HepG2 (cell line): ENCODE data around the gene KLHL11. TPM values are rescaled to one million over a fixed set of nuclear protein-coding genes. Genes with fewer than 3 reads are reported as not detected.
A peak's percentile ranks its signal among the peaks of the same experiment; 100 is the strongest.

Experiments used
- ARID5B ChIP-seq: IDR thresholded peaks from 2 replicates; pipeline ENCODE4 v1.4.0; 2020; ENCODE audit warnings: mild to moderate bottlenecking, missing genetic modification reagents
- CCAR2 ChIP-seq: fragments of 200-400 bp; formaldehyde crosslinking; optimal IDR thresholded peaks from 2 replicates; pipeline ENCODE3; 2018; ENCODE audit warnings: low read depth, mild to moderate bottlenecking, low read length, moderate library complexity
- GATAD2A ChIP-seq: IDR thresholded peaks from 2 replicates; pipeline ENCODE4 v1.6.1; 2016
- HBP1 ChIP-seq: IDR thresholded peaks from 2 replicates; pipeline ENCODE4 v1.6.1; 2016; ENCODE audit warnings: low read depth, control low read depth
- IRX3 ChIP-seq: sonication (generic); formaldehyde crosslinking; IDR thresholded peaks from 2 replicates; pipeline ENCODE4 v1.8.1; 2023; ENCODE audit warnings: mild to moderate bottlenecking, low read depth, missing genetic modification reagents, borderline replicate concordance
- KDM3A ChIP-seq: IDR thresholded peaks from 2 replicates; pipeline ENCODE4 v1.6.1; 2018; ENCODE audit warnings: low read depth, missing compliant biosample characterization
- NCOR1 ChIP-seq: fragments of 200-600 bp; sonication (generic); IDR thresholded peaks from 2 replicates; pipeline ENCODE4 v1.7.0; 2017; ENCODE audit warnings: antibody characterized with exemption, low read length, borderline replicate concordance
- PATZ1 ChIP-seq: sonication (generic); formaldehyde crosslinking; IDR thresholded peaks from 2 replicates; pipeline ENCODE4 v1.4.0; 2020; ENCODE audit warnings: missing genetic modification reagents
- REXO4 ChIP-seq: sonication (generic); formaldehyde crosslinking; IDR thresholded peaks from 2 replicates; pipeline ENCODE4 v1.8.0; 2022; ENCODE audit warnings: missing genetic modification reagents, mild to moderate bottlenecking, borderline replicate concordance
- SAP130 ChIP-seq: IDR thresholded peaks from 2 replicates; pipeline ENCODE4 v1.6.1; 2016; ENCODE audit warnings: low read depth
- ZNF263 ChIP-seq: sonication (generic); formaldehyde crosslinking; IDR thresholded peaks from 2 replicates; pipeline ENCODE4 v1.4.0; 2020; ENCODE audit warnings: missing genetic modification reagents
- ZNF274 ChIP-seq: sonication (generic); formaldehyde crosslinking; IDR thresholded peaks from 2 replicates; pipeline ENCODE4 v1.5.1; 2020; ENCODE audit warnings: mild to moderate bottlenecking, missing genetic modification reagents
- ZNF275 ChIP-seq: sonication (generic); formaldehyde crosslinking; IDR thresholded peaks from 2 replicates; pipeline ENCODE4 v1.8.0; 2022; ENCODE audit warnings: missing genetic modification reagents, mild to moderate bottlenecking, inconsistent platforms, borderline replicate concordance
- ZNF276 ChIP-seq: sonication (generic); formaldehyde crosslinking; IDR thresholded peaks from 2 replicates; pipeline ENCODE4 v1.4.0; 2020; ENCODE audit warnings: mild to moderate bottlenecking, low read depth, missing genetic modification reagents
- ZNF556 ChIP-seq: sonication (generic); formaldehyde crosslinking; IDR thresholded peaks from 2 replicates; pipeline ENCODE4 v1.4.0; 2020; ENCODE audit warnings: mild to moderate bottlenecking, missing genetic modification reagents, borderline replicate concordance
- ZSCAN21 ChIP-seq: sonication (generic); formaldehyde crosslinking; IDR thresholded peaks from 2 replicates; pipeline ENCODE4 v1.8.0; 2022; ENCODE audit warnings: mild to moderate bottlenecking, missing genetic modification reagents, moderate library complexity, borderline replicate concordance
- ZSCAN22 ChIP-seq: sonication (generic); formaldehyde crosslinking; IDR thresholded peaks from 2 replicates; pipeline ENCODE4 v1.4.0; 2020; ENCODE audit warnings: mild to moderate bottlenecking, missing genetic modification reagents
- polyA plus RNA-seq, 8 experiments: library from polyadenylated mRNA; depleted of rRNA in 3 of 8; stranded (reverse) in 7 of 8; unstranded in 1 of 8; fragments of >200 nt; fragmentation: Illumina TruSeq in 4 of 8; extraction: Trizol in 4 of 8; gene quantifications; 2 replicates each; pipeline versions ENCODE4 v1.2.1 to v1.2.3, GENCODE V29; 2011 to 2016; ENCODE audit warnings: low read depth in 4 of 8, missing spikeins in 1 of 8, mixed read lengths in 1 of 8; ENCODE audit not compliant: insufficient read depth in 1 of 8
- total RNA-seq, 5 experiments: library from RNA; depleted of rRNA; stranded (reverse); fragments of >200 nt; fragmentation: Illumina TruSeq; extraction: Trizol; gene quantifications; 2 replicates each; pipeline ENCODE4 v1.2.3, GENCODE V29; 2016; ENCODE audit warnings: low read depth in 1 of 5

The KLHL11 gene
- total and polyA plus RNA-seq, 2 of the 13 experiments (the other 11 are each of a cell fraction or from before 2014, with no cell fraction given), result 7.7 to 27.5 TPM

GRCh38 chr17:41812381-41813151 lies 52.7 kb downstream of the KLHL11 start, which contains the start of gene FKBP10 (continued):
- TF ChIP-seq ARID5B (peak; percentile 40; the same call in 1 of the 2 replicates), ZNF274 (CRISPR knock-in tag) (no peak), PATZ1 (CRISPR knock-in tag) (peak; percentile 96), KDM3A (peak; percentile 65; the same call in 1 of the 2 replicates), ZNF276 (CRISPR knock-in tag) (no peak), ZSCAN22 (peak; percentile 85; the same call in 1 of the 2 replicates), ZNF263 (CRISPR knock-in tag) (peak; percentile 31; the same call in 1 of the 2 replicates), GATAD2A (CRISPR knock-in tag) (0 out of 2 replicates have a peak, but pooled peaks have one; percentile 24), NCOR1 (peak; percentile 76; the same call in 1 of the 2 replicates), IRX3 (CRISPR knock-in tag) (no peak), ZNF556 (CRISPR knock-in tag) (no peak), SAP130 (CRISPR knock-in tag) (peak; percentile 82), HBP1 (CRISPR knock-in tag) (no peak; the same call in 1 of the 2 replicates), REXO4 (CRISPR knock-in tag) (no peak), ZNF275 (CRISPR knock-in tag) (peak; percentile 55), CCAR2 (peak; percentile 92), ZSCAN21 (0 out of 2 replicates have a peak, but pooled peaks have one; percentile 25)
